ENCODE data around the gene PLEKHO2.

The PLEKHO2 gene

GRCh38 chr15:64857421-64857820, 15.7 kb downstream of the PLEKHO2 start:
- DNase-seq, result no peak

GRCh38 chr15:64858021-64858575, 16.4 kb downstream of the PLEKHO2 start:
- DNase-seq, result no peak

- no peak for DNase-seq
Observed at GRCh38 chr15:64859226-64859625, 17.5 kb downstream of the PLEKHO2 start.

GRCh38 chr15:64861331-64861730, 19.6 kb downstream of the PLEKHO2 start:
- no peak for DNase-seq

GRCh38 chr15:64861960-64862359, 20.2 kb downstream of the PLEKHO2 start:
- DNase-seq, result no peak

GRCh38 chr15:64862408-64862807, 20.7 kb downstream of the PLEKHO2 start:
- no peak for DNase-seq

- DNase-seq, result no peak
Observed at GRCh38 chr15:64864068-64864467, 22.4 kb downstream of the PLEKHO2 start.

GRCh38 chr15:64865126-64865997, 23.6 kb downstream of the PLEKHO2 start:
- no peak for DNase-seq

- DNase-seq, result no peak
Observed at GRCh38 chr15:64865998-64866520, 24.3 kb downstream of the PLEKHO2 start.

GRCh38 chr15:64869501-64869900, 27.8 kb downstream of the PLEKHO2 start:
- no peak for DNase-seq

GRCh38 chr15:64870353-64870752, 28.6 kb downstream of the PLEKHO2 start:
- no peak for DNase-seq

- no peak for DNase-seq
Observed at GRCh38 chr15:64875641-64876223, 34.0 kb downstream of the PLEKHO2 start.

- no peak for DNase-seq
Observed at GRCh38 chr15:64877435-64877834, 35.7 kb downstream of the PLEKHO2 start.

- DNase-seq, result no peak
Observed at GRCh38 chr15:64878705-64879104, 37.0 kb downstream of the PLEKHO2 start.

GRCh38 chr15:64883100-64883581, 41.4 kb downstream of the PLEKHO2 start:
- DNase-seq, result peak; percentile 26

- peak; percentile 88 for DNase-seq
Observed at GRCh38 chr15:64883997-64884511, 42.3 kb downstream of the PLEKHO2 start.

- DNase-seq, result no peak
Observed at GRCh38 chr15:64884679-64885078, 43.0 kb downstream of the PLEKHO2 start.

GRCh38 chr15:64888336-64888735, 46.6 kb downstream of the PLEKHO2 start:
- no peak for DNase-seq

GRCh38 chr15:64891561-64891960, 49.8 kb downstream of the PLEKHO2 start:
- DNase-seq, result no peak

- DNase-seq, result peak; percentile 57
Observed at GRCh38 chr15:64892847-64893403, 51.2 kb downstream of the PLEKHO2 start.

GRCh38 chr15:64893481-64894394, 52.0 kb downstream of the PLEKHO2 start:
- DNase-seq, result peak; percentile 99
